NCI-H2107 treated with DMSO at 0.1 percent for 48 hours (cell line): ENCODE results near the gene MCHR2.

ENCODE experiments used
- DNase-seq: peaks from one replicate; lab custom pipeline; 2025; ENCODE audit not compliant: unreplicated experiment; lab: John Stamatoyannopoulos, UW

The MCHR2 gene

GRCh38 chr6:99905209-99906106 lies 88.6 kb downstream of the MCHR2 start:
- DNase-seq: peak; percentile 75

GRCh38 chr6:99901596-99902384 lies 92.2 kb downstream of the MCHR2 start:
- DNase-seq: no peak

- no peak for DNase-seq
Measured at GRCh38 chr6:99894815-99895214, 99.2 kb downstream of the MCHR2 start.

GRCh38 chr6:99887066-99887465 lies 107.0 kb downstream of the MCHR2 start:
- DNase-seq: no peak

GRCh38 chr6:99885051-99885450 lies 109.0 kb downstream of the MCHR2 start:
- DNase-seq: no peak

GRCh38 chr6:99882128-99882702 lies 111.8 kb downstream of the MCHR2 start:
- no peak for DNase-seq

GRCh38 chr6:99879431-99879830 lies 114.6 kb downstream of the MCHR2 start:
- DNase-seq: no peak

- DNase-seq: no peak
Measured at GRCh38 chr6:99875068-99875467, 119.0 kb downstream of the MCHR2 start.

GRCh38 chr6:99873084-99873483 lies 120.9 kb downstream of the MCHR2 start:
- no peak for DNase-seq

- DNase-seq: no peak
Measured at GRCh38 chr6:99871641-99872040, 122.4 kb downstream of the MCHR2 start.
